K562 (cell line): Measurements from ENCODE around the gene CEMIP. TPM values are rescaled to one million over a fixed set of nuclear protein-coding genes. Genes with fewer than 3 reads are reported as not detected.
A peak's percentile ranks its signal among the peaks of the same experiment; 100 is the strongest.

ENCODE experiments used
- EP300 ChIP-seq: IDR thresholded peaks from 2 replicates; pipeline ENCODE4 v1.6.1; 2012; ENCODE audit warnings: low read length, improper control_type of control experiment
- HBP1 ChIP-seq: fragments of 450-650 bp; formaldehyde crosslinking; IDR thresholded peaks from 2 replicates; pipeline ENCODE4 v1.4.0; 2022; ENCODE audit warnings: missing genetic modification characterization
- HINFP ChIP-seq: fragments of 450-650 bp; conservative IDR thresholded peaks from 2 replicates; pipeline ENCODE4 v1.6.1; 2016; ENCODE audit warnings: missing genetic modification characterization, low read depth, mild to moderate bottlenecking, control low read depth, missing compliant biosample characterization
- KAT2B ChIP-seq: IDR thresholded peaks from one replicate; pipeline ENCODE4 v1.6.1; 2012; ENCODE audit warnings: low read depth, mild to moderate bottlenecking, control low read depth, inconsistent platforms, low read length, moderate library complexity
- KLF13 ChIP-seq: fragments of 450-650 bp; IDR thresholded peaks from 2 replicates; pipeline ENCODE4 v1.6.1; 2016; ENCODE audit warnings: missing genetic modification characterization, low read depth, mild to moderate bottlenecking, missing compliant biosample characterization, moderate library complexity, borderline replicate concordance
- NONO ChIP-seq, 2 experiments: fragments of 200-400 bp in 1 of 2; fragments of 450-650 bp in 1 of 2; formaldehyde crosslinking in 1 of 2; IDR thresholded peaks; 2 replicates each; pipeline ENCODE4 v1.6.1; 2017; ENCODE audit warnings: low read depth in 2 of 2, mild to moderate bottlenecking in 2 of 2, moderate library complexity in 2 of 2, low read length in 1 of 2
- PCBP1 ChIP-seq: fragments of 200-400 bp; formaldehyde crosslinking; IDR thresholded peaks from 2 replicates; pipeline ENCODE4 v1.6.1; 2018; ENCODE audit warnings: mild to moderate bottlenecking, low read depth, low read length; ENCODE audit not compliant: poor library complexity, severe bottlenecking
- SLC30A9 ChIP-seq: fragments of 250-450 bp; sonication (Bioruptor Pico); IDR thresholded peaks from 2 replicates; pipeline ENCODE4 v1.8.0; 2022; ENCODE audit warnings: mild to moderate bottlenecking, moderate library complexity
- TEAD4 ChIP-seq, 2 experiments: sonication (generic) in 1 of 2; formaldehyde crosslinking in 1 of 2; IDR thresholded peaks; 2 replicates each; pipeline versions ENCODE4 v1.6.1 to v1.8.0; 2012 to 2022; ENCODE audit warnings: borderline replicate concordance in 1 of 2, inconsistent platforms in 1 of 2, low read length in 1 of 2, mild to moderate bottlenecking in 1 of 2, missing genetic modification reagents in 1 of 2
- TRIM28 ChIP-seq: fragments of 450-650 bp; IDR thresholded peaks from 2 replicates; pipeline ENCODE4 v1.6.1; 2017
- ZC3H8 ChIP-seq: fragments of 450-650 bp; IDR thresholded peaks from 2 replicates; pipeline ENCODE4 v1.6.1; 2017
- ZEB2 ChIP-seq: fragments of 450-650 bp; IDR thresholded peaks from 2 replicates; pipeline ENCODE4 v1.6.1; 2016
- ZNF280A ChIP-seq: fragments of 450-650 bp; IDR thresholded peaks from 2 replicates; pipeline ENCODE4 v1.6.1; 2018; ENCODE audit warnings: mild to moderate bottlenecking, low read depth; ENCODE audit not compliant: partially characterized antibody
- ZNF436 ChIP-seq: fragments of 250-450, 450-650 bp; sonication (Bioruptor Pico); formaldehyde crosslinking; IDR thresholded peaks from 2 replicates; pipeline ENCODE4 v1.7.0; 2020; ENCODE audit warnings: mild to moderate bottlenecking
- ZNF511 ChIP-seq: sonication (generic); formaldehyde crosslinking; IDR thresholded peaks from 2 replicates; pipeline ENCODE4 v1.8.0; 2022; ENCODE audit warnings: mild to moderate bottlenecking, missing genetic modification reagents
- polyA plus RNA-seq, 8 experiments: library from polyadenylated mRNA; depleted of rRNA in 4 of 8; stranded (reverse) in 5 of 8; unstranded in 3 of 8; fragments of >200 nt; fragmentation: Nextera tagmentation in 2 of 8; fragmentation: Illumina TruSeq in 1 of 8; extraction: Ambion mirVana in 2 of 8; extraction: Trizol in 1 of 8; gene quantifications; 2 replicates each; pipeline versions ENCODE4 v1.2.1 to v1.2.3, GENCODE V29; 2011 to 2014; ENCODE audit warnings: inconsistent platforms in 1 of 8, missing spikeins in 1 of 8
- total RNA-seq, 7 experiments: library from RNA; depleted of rRNA in 6 of 7; stranded (reverse); fragments of >200 nt in 6 of 7; fragmentation: Illumina TruSeq in 2 of 7; extraction: Trizol in 2 of 7; gene quantifications; 2 replicates each; pipeline versions ENCODE4 v1.2.1 to v1.2.3, GENCODE V29; 2011 to 2021; ENCODE audit warnings: low replicate concordance in 1 of 7
- TF ChIP-seq, protein P1 (sequence below): fragments of 250-450 bp; sonication (Bioruptor Pico); IDR thresholded peaks from 2 replicates; pipeline ENCODE4 v1.8.0; 2022; ENCODE audit warnings: inconsistent platforms
- TF ChIP-seq, protein P2 (sequence below): fragments of 250-450 bp; sonication (Bioruptor Pico); IDR thresholded peaks from 2 replicates; pipeline ENCODE4 v1.4.0; 2020; ENCODE audit warnings: mild to moderate bottlenecking

CEMIP gene
- total and polyA plus RNA-seq, 9 of the 15 experiments (the other 6 are each of a cell fraction or from before 2014, with no cell fraction given) = 0.33 TPM; not detected in 8

- no peak for TF ChIP-seq PCBP1
- 0 out of 2 replicates have a peak, but pooled peaks have one; percentile 12 for TF ChIP-seq ZEB2
- peak; percentile 25; the same call in 1 of the 2 replicates for TF ChIP-seq EP300
- 0 out of 2 replicates have a peak, but pooled peaks have one; percentile 16 for TF ChIP-seq TRIM28
- TF ChIP-seq TEAD4 (IDR thresholded peaks at IDR 0.05; ENCODE audit: low read length) = 0 out of 2 replicates have a peak, but pooled peaks have one; percentile 6
- TF ChIP-seq TEAD4 (CRISPR knock-in tag; IDR thresholded peaks at IDR 0.05; ENCODE audit: borderline replicate concordance) = no peak
- TF ChIP-seq KLF13 = no peak
- TF ChIP-seq ZNF436 (CRISPR knock-in tag) = no peak
- 0 out of 2 replicates have a peak, but pooled peaks have one; percentile 44 for TF ChIP-seq ZNF511 (CRISPR knock-in tag)
- no peak for TF ChIP-seq ZNF280A
- no peak for TF ChIP-seq SLC30A9 (CRISPR knock-in tag)
- TF ChIP-seq HINFP (tag) = no peak
- no peak for TF ChIP-seq HBP1 (CRISPR knock-in tag)
- TF ChIP-seq ZC3H8 = no peak
- TF ChIP-seq KAT2B = no peak
- TF ChIP-seq, protein P1, sequence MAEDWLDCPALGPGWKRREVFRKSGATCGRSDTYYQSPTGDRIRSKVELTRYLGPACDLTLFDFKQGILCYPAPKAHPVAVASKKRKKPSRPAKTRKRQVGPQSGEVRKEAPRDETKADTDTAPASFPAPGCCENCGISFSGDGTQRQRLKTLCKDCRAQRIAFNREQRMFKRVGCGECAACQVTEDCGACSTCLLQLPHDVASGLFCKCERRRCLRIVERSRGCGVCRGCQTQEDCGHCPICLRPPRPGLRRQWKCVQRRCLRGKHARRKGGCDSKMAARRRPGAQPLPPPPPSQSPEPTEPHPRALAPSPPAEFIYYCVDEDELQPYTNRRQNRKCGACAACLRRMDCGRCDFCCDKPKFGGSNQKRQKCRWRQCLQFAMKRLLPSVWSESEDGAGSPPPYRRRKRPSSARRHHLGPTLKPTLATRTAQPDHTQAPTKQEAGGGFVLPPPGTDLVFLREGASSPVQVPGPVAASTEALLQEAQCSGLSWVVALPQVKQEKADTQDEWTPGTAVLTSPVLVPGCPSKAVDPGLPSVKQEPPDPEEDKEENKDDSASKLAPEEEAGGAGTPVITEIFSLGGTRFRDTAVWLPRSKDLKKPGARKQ (CRISPR knock-in tag) = no peak
- peak in 1 of 2 experiments; percentile 41; a peak in 1 of 4 replicates for TF ChIP-seq NONO (IDR thresholded peaks at IDR 0.05; ENCODE audit: low read depth in 2 of 2, low read length in 1 of 2)
- TF ChIP-seq, protein P2, sequence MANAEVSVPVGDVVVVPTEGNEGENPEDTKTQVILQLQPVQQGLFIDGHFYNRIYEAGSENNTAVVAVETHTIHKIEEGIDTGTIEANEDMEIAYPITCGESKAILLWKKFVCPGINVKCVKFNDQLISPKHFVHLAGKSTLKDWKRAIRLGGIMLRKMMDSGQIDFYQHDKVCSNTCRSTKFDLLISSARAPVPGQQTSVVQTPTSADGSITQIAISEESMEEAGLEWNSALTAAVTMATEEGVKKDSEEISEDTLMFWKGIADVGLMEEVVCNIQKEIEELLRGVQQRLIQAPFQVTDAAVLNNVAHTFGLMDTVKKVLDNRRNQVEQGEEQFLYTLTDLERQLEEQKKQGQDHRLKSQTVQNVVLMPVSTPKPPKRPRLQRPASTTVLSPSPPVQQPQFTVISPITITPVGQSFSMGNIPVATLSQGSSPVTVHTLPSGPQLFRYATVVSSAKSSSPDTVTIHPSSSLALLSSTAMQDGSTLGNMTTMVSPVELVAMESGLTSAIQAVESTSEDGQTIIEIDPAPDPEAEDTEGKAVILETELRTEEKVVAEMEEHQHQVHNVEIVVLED (CRISPR knock-in tag) = 0 out of 2 replicates have a peak, but pooled peaks have one; percentile 28
Measured at GRCh38 chr15:80989518-80990478, 210.6 kb downstream of the CEMIP start, which contains the start of gene MESD (continued).
